ENCODE results near the gene PRR14. TPM values are rescaled to one million over a fixed set of nuclear protein-coding genes. Genes with fewer than 3 reads are reported as not detected.

The PRR14 gene
- total RNA-seq: 10 to 100 TPM in 3 of 4 donors, 1 to 10 TPM in 1; 8.8 to 28.4 (median 17.8) TPM

GRCh38 chr16:30650369-30651123 lies at the start of gene PRR14:
PRR14 (plus strand) TSS chr16:30650960; CDS start chr16:30651646, 686 bp downstream.
- no peaks in the 10 kb centered on the region for H3K9me3 ChIP-seq
- H3K36me3 ChIP-seq: peaks cover 3 to 34% of the 10 kb centered on the region in 2 donors
- intact Hi-C loops (cut with DNase I; ENCODE audit: low total_unique reads) (loop anchor here (1.0 to 5.0 kb wide), 7 partner anchors 8 to 843 kb away; partner anchors contain the start of genes FBRS, MAZ, ZNF689 and ZNF764), in situ Hi-C loops (cut with MboI; ENCODE audit: low sequenced_read_pairs in 4 of 4) (loop anchor here in 1 of 4 donors (5.0 kb wide), 1 partner anchor 78 kb away; the partner anchor contains the start of gene ZNF688)
- DNase-seq (peak; percentile 100), ATAC-seq (peak; percentile 90 to 91)
- no peaks in the 10 kb centered on the region for H3K27me3 ChIP-seq
- TF ChIP-seq CTCF (IDR thresholded peaks at IDR 0.05 in 4 of 5, conservative IDR thresholded peaks at IDR 0.05 in 1 of 5) (peak in 4 of 5 experiments; percentile 38 to 69 (median 48)), POLR2A (IDR thresholded peaks at IDR 0.05) (peak in 1 of 2 donors; percentile 74)
- H3K4me1 ChIP-seq: peaks cover 6 to 18% of the 10 kb centered on the region in 2 donors
- peak within 1 kb of the TSS; percentile 94 to 99 (median 98) for H3K27ac ChIP-seq
- peak within 1 kb of the TSS; percentile 83 to 96 (median 93) for H3K4me3 ChIP-seq

DNA sequence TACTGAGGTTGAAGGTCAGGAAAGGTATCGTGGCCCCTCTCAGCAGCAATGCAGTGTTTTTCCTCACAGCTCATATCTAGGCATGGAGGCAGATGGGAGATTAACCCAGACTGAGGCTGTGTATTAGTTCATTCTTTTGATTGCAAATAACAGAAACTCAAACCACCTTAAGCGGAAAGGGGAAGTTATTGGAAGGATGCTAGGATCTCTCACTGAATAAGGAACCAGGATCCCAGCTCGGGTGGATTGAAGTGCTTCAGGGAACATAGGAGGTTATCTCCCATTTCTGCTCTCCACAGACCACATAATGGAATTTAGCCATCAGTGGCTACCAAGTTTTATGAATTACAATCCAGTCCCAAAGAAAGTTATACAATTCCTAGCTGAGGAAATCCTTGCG lies 48.8 kb upstream of the PRR14 start:
- TF ChIP-seq CTCF (IDR thresholded peaks at IDR 0.05 in 4 of 5, conservative IDR thresholded peaks at IDR 0.05 in 1 of 5) (no peak), POLR2A (IDR thresholded peaks at IDR 0.05) (no peak)
- no peaks in the 10 kb centered on the region for H3K27me3 ChIP-seq
- no peaks in the 10 kb centered on the region for H3K4me1 ChIP-seq
- in situ Hi-C loops (cut with MboI; ENCODE audit: low sequenced_read_pairs in 4 of 4) (no loop called here), intact Hi-C loops (cut with DNase I; ENCODE audit: low total_unique reads) (no loop called here)
- H3K36me3 ChIP-seq: peaks cover 0 to 40% of the 10 kb centered on the region in 2 donors
- no peak overlapping the region for H3K27ac ChIP-seq
- H3K4me3 ChIP-seq: no peak overlapping the region
- DNase-seq: no peak
- H3K9me3 ChIP-seq: no peaks in the 10 kb centered on the region
- no peak for ATAC-seq

GRCh38 chr16:30602616-30603277 lies 48.0 kb upstream of the PRR14 start:
- ATAC-seq (no peak), DNase-seq (no peak)
- H3K9me3 ChIP-seq: no peaks in the 10 kb centered on the region
- H3K4me1 ChIP-seq: no peaks in the 10 kb centered on the region
- in situ Hi-C loops (cut with MboI; ENCODE audit: low sequenced_read_pairs in 4 of 4): no loop called here
- H3K27me3 ChIP-seq: no peaks in the 10 kb centered on the region
- H3K36me3 ChIP-seq: peaks cover 0 to 46% of the 10 kb centered on the region in 2 donors
- peak overlapping the region in 1 of 4 donors; percentile 9 for H3K27ac ChIP-seq
- intact Hi-C loops (cut with DNase I; ENCODE audit: low total_unique reads): no loop called here
- H3K4me3 ChIP-seq: no peak overlapping the region
- no peak for TF ChIP-seq CTCF (IDR thresholded peaks at IDR 0.05 in 4 of 5, conservative IDR thresholded peaks at IDR 0.05 in 1 of 5)
- no peak for TF ChIP-seq POLR2A (IDR thresholded peaks at IDR 0.05)

- no peaks in the 10 kb centered on the region for H3K27me3 ChIP-seq
- no peak for DNase-seq
- H3K9me3 ChIP-seq: no peaks in the 10 kb centered on the region
- H3K4me1 ChIP-seq: no peaks in the 10 kb centered on the region
- ATAC-seq: no peak
- no peak for TF ChIP-seq CTCF (IDR thresholded peaks at IDR 0.05 in 4 of 5, conservative IDR thresholded peaks at IDR 0.05 in 1 of 5)
- no peak for TF ChIP-seq POLR2A (IDR thresholded peaks at IDR 0.05)
- no peak overlapping the region for H3K27ac ChIP-seq
- intact Hi-C loops (cut with DNase I; ENCODE audit: low total_unique reads) (no loop called here), in situ Hi-C loops (cut with MboI; ENCODE audit: low sequenced_read_pairs in 4 of 4) (no loop called here)
- H3K36me3 ChIP-seq: peaks cover 0 to 51% of the 10 kb centered on the region in 2 donors
- no peak overlapping the region for H3K4me3 ChIP-seq
These were observed 46.8 kb upstream of the PRR14 start for GRCh38 chr16:30603945-30604315.
